Measurements from ENCODE around the gene MRPL10.

The MRPL10 gene

GRCh38 chr17:47811709-47812108 is 19.6 kb downstream of the MRPL10 start:
- no peak for DNase-seq

- DNase-seq, result no peak
These were observed 20.3 kb downstream of the MRPL10 start for GRCh38 chr17:47810901-47811635.

- DNase-seq, result no peak
These were observed 21.0 kb downstream of the MRPL10 start for GRCh38 chr17:47810200-47810821.

- DNase-seq, result no peak
These were observed 22.4 kb downstream of the MRPL10 start for GRCh38 chr17:47808830-47809480.

- DNase-seq, result no peak
These were observed 23.1 kb downstream of the MRPL10 start for GRCh38 chr17:47808036-47808829.

GRCh38 chr17:47807421-47807820 is 23.9 kb downstream of the MRPL10 start:
- no peak for DNase-seq

- no peak for DNase-seq
These were observed 24.5 kb downstream of the MRPL10 start for GRCh38 chr17:47806913-47807255.

GRCh38 chr17:47806026-47806912 is 25.1 kb downstream of the MRPL10 start:
- no peak for DNase-seq

GRCh38 chr17:47804461-47804860 is 26.9 kb downstream of the MRPL10 start:
- no peak for DNase-seq

GRCh38 chr17:47803751-47804150 is 27.6 kb downstream of the MRPL10 start:
- DNase-seq, result no peak

- no peak for DNase-seq
These were observed 28.1 kb downstream of the MRPL10 start for GRCh38 chr17:47803201-47803600.

- DNase-seq, result peak; percentile 57
These were observed 28.9 kb downstream of the MRPL10 start for GRCh38 chr17:47802341-47803022.

- no peak for DNase-seq
These were observed 29.4 kb downstream of the MRPL10 start for GRCh38 chr17:47801906-47802305.

- no peak for DNase-seq
These were observed 30.1 kb downstream of the MRPL10 start for GRCh38 chr17:47801176-47801765.

GRCh38 chr17:47800686-47801085 is 30.7 kb downstream of the MRPL10 start:
- no peak for DNase-seq

- no peak for DNase-seq
These were observed 33.5 kb downstream of the MRPL10 start for GRCh38 chr17:47797797-47798196.

- no peak for DNase-seq
These were observed 38.4 kb downstream of the MRPL10 start for GRCh38 chr17:47792979-47793378.

- DNase-seq, result no peak
These were observed 38.9 kb downstream of the MRPL10 start for GRCh38 chr17:47792457-47792856.

GRCh38 chr17:47791025-47791424 is 40.3 kb downstream of the MRPL10 start:
- DNase-seq, result no peak

- peak; percentile 60 for DNase-seq
These were observed 41.5 kb downstream of the MRPL10 start for GRCh38 chr17:47789611-47790561.
